Stimulated activated CD4-positive, alpha-beta T cell treated with anti-CD3 and anti-CD28 coated beads, Interleukin-4, amount 100 ng/mL, for 24 hours (primary cell): ENCODE results near the gene FAM43A.
A peak's percentile ranks its signal among the peaks of the same experiment; 100 is the strongest.

ENCODE experiments used
- DNase-seq: peaks from one replicate; pipeline ENCODE4 v3.0.0-alpha.2; 2020

The FAM43A gene

DNA sequence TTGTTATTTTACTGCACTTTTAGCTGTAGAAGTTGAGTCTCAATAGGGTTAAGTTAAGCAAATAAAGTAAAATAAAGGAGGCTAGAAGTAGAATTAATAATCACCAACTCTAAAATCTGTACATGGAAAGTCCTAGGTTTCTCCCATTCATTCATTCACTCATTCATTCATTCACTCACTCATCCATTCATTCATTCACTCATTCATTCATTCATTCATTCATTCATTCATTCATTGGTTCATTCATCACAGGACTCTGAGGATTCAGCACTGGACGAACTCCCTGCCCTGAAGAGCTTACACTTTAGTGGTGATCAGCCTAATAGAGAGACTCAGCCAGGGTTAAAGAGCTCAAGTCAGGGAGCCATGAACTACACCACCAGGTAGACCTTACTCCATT is 9.2 kb upstream of the FAM43A start:
- DNase-seq: no peak

DNA sequence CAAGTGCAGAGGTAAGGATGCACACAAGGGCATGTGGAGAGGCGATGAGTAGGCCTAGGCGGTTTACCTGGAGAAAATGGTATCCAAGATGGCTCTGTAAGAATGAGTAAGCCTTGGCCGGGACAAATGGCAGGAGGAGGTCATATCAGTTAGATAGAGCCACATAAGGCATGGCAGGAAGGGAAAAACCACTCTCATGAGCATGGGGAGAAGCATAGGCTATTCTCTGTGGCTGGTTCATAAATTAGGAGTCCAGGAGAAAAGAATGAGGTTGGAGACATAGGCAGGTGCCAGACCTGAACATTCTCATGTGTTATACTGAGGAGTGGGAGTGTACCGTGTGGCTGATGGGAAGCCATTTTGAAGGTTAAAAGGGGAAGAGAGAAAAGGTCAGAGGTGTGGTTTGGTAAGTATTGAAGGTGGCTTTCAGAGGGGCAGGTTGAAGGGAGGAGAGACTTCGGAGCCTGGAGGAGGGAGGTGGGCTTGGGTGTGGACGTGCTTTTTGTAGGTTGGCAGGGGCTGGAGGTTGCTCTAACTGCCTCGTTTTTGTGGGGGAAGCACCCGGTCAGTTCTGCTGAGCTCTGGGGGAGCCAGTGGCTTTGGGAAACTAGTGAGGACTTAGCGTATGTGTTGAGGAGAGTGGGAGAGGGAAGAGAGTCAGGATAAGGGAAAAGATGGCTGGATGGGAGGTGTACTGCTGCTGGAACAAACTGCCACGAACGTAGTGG is 4.6 kb upstream of the FAM43A start:
- no peak for DNase-seq

DNA sequence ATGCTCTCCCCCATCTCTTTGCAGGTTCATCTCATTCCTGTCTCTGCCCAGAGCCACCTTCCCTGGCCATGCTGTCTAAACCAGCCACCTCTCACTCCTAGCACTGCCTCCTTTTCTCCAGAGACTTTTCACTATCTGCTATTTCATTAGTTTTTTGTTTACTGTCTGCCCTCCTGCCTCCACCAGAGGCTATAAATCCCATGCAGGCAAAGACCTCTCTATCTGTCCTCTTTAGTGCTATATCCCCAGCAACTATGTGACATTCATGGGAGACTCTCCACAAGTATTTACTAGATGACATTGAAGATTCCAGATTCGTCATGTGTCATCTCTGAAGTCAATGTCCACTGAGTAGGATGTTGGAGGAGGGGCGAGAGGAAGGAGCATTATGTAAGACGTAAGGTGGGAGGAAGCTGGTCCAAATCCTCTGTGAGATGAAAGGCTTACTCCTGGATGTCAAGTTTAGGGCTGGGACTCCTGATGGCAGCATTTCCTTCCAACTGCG is 3.4 kb upstream of the FAM43A start:
- DNase-seq: no peak

DNA sequence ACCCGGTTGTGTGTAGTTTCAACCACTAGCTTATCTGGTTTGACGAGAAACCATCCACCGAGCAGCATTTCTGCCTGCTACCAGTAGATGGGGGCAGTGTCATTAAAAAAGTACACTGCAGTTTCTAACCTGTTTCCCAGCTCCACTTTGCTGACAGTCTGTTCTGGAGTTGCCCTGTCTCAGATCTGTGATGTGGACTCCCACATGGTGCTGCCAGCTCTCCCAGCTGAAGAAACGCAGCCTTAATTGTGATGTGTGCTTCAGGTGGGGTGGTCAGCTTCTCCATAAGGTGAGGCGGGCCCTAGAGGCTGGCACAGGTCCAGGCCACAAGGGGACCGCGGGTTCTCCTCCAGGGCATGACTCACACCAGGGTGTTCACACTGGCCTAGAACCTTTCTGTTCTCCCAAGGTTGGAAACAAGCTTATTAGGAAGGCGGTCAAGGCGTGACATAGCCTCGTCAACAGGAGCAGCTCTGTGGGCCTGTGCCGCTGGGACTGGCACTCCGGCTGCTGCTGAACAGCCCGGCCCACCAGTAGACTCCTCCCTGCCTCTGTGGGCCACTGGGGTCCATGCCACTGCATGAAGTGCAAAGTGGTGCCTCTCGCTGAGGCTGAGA is 2.9 kb upstream of the FAM43A start:
- peak; percentile 75 for DNase-seq

DNA sequence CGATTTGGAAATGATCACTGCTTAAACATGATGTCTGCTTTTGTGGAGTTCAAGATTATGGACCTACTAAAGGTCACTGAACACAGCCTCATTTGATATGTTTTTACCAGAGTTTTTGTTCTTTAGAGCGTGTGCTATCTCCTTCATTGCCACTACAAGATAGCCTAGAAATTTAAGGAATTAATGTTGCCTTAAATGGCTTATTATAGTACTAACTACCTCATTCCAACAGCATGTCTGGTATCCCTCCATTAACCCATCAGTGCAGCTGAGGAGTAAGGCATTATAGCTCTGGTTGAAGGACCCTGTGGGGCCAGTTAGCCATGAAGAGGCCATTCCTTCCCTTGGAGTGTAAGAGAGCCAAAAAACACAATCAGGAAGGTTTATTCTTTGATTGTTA is 2.3 kb upstream of the FAM43A start:
- DNase-seq: no peak

DNA sequence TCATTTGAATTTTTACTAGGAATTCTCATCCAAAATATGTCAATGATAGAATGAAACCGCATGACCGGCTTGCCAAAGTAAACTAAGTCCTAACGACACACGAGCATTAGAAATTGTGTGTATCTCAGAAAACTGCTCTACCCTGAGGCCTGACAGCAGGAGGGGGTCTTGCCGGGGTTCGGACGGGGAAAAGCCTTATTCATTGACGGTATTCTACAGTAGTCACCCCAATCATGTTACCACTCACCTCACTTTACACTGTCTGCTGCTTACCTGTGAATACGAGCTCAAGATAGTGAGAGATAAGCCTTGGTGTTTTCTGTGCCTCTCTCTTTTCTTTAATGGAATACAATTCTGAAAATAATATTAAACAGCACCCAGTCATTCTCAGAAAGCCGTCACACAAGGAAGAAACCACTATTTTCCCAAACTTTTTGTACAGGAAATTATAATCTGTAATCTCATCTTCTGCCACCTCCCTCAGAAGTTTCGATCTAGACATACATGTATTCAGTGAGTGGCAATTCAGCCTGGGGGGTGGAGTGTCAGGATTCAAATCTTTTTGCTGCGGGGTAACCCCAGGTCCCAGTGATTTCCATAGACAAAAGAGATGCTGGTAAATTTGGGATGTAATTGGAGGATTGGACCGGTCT is 492 bp upstream of the FAM43A start:
- peak; percentile 74 for DNase-seq

DNA sequence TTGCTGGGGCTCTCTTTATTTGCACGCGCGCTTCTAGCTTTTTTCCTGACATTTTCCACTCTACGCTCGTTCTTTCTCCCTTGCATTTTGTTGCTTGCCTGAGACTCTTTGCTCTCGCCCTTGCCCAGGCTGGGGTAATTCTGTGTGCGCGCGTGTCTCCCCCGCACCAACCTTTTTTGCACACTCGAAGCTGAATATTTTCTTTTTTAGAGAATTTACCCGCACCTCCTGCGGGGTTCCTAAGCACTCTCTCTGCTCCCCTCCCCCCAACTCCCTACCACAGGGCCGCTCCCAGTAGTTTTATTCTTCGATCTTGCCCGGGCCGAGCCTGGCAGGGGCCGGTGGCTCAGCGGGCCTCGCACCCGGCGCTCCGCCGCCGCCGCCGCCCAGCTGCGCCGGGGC is 732 bp downstream of the FAM43A start:
- no peak for DNase-seq

DNA sequence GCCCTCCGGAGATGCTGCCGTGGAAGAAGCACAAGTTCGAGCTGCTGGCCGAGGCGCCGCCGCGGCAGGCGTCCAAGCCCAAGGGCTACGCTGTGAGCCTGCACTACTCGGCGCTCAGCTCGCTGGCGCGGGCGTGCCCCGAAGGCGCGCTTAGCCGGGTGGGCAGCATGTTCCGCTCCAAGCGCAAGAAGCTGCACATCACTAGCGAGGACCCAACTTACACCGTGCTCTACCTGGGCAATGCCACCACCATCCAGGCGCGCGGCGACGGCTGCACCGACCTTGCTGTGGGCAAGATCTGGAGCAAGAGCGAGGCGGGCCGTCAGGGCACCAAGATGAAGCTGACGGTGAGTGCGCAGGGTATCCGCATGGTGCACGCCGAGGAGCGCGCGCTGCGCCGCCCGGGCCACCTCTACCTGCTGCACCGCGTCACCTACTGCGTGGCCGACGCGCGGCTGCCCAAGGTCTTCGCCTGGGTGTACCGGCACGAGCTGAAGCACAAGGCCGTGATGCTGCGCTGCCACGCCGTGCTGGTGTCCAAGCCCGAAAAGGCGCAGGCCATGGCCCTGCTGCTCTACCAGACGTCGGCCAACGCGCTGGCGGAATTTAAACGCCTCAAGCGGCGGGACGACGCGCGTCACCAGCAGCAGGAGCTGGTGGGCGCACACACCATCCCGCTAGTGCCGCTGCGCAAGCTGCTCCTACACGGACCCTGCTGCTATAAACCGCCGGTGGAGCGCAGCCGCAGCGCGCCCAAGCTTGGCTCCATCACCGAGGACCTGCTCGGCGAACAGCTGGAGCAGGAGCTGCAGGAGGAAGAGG is 1.3 kb downstream of the FAM43A start:
- DNase-seq: peak; percentile 25

DNA sequence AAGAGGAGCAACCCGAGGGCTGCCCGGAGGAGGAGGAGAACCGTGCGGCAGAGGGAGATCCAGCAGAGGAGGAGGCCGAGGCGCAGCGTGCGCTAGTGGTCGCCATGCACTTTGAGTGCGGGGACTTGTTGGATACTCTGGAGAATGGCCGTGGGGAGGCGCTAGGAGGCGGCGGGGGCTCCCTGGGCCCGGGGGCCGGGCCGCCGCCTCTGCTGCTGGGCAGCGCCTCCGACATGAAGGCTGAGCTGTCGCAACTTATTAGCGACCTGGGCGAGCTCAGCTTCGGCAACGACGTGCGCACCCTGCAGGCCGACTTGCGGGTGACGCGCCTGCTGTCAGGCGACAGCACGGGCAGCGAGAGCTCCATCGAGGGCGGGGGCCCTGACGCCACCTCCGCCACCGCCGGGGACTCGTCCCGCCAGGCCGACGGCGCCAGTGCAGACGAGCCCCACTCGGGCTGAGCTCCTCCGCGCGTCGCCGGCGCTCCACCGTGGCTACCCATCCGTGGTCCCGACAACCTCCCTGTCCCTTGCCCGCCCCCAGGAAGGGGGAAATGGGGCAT is 2.0 kb downstream of the FAM43A start:
- DNase-seq: peak; percentile 70

DNA sequence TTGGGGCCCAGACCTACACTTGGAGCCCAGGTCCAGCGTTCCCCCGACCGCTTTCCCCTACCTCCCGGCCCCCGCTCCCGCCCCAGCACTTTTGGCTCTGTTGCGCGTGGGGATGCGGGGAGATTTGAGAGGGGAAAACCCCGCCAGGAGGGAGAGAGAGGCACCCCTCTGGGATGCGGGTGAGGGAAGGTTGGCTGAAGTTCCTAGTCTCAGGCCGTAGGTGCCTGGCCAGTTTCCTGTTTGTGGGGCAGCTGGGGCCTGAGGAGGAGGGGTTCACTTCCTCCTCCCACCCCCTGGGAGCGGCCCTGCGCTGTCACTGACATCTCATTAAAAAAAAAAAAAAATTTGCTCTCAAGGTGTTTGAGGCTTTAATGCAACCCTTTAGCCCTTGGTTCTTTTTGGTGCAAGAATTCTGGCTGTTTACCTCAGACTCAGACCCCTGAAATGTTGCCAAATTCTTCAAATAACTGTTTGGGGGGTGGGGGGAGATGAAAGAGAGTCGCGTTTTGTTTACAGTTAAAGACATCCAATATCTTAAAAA is 2.6 kb downstream of the FAM43A start:
- peak; percentile 21 for DNase-seq

DNA sequence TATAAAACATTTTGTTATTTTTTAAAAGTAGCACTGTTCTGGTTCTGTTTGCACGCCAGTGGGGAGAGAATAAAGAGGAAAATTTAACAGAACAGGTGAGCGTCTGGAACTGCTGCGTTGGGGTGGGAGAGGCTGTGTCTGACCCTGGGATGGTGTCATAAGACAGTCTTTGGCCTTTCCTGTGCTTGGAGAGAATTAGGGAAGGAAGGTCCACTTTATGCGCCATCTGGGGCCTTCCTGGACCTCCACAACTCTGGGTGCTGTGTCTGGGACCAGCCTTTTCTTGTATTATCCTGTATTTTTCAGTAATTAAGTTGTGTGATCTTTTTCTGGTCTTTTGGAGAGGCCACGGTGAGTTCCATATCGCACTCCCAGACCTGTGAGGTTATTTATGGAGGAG is 3.3 kb downstream of the FAM43A start:
- no peak for DNase-seq

DNA sequence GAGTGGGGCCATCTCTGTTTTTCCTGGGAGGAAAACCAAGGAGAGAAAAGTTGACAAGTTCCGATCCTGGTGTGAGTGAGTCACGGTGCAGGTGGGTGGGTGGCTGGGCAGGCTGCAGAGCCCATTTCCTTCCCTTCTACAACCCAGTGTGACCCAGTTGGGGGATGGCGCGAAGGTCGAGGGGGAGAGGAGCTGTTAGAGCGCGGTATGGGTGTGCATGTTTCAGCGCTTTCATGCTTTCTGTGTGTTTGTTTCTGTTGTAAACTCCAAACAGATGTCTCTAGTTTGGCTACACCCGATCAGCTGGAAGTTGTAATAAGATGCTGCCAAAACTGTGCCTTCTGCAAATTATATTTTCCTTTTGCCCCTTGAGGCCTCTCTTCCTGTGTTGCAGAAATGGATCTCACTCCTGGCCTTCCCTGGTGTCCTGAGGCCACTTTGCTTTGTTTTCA is 3.8 kb downstream of the FAM43A start:
- DNase-seq: peak; percentile 11

DNA sequence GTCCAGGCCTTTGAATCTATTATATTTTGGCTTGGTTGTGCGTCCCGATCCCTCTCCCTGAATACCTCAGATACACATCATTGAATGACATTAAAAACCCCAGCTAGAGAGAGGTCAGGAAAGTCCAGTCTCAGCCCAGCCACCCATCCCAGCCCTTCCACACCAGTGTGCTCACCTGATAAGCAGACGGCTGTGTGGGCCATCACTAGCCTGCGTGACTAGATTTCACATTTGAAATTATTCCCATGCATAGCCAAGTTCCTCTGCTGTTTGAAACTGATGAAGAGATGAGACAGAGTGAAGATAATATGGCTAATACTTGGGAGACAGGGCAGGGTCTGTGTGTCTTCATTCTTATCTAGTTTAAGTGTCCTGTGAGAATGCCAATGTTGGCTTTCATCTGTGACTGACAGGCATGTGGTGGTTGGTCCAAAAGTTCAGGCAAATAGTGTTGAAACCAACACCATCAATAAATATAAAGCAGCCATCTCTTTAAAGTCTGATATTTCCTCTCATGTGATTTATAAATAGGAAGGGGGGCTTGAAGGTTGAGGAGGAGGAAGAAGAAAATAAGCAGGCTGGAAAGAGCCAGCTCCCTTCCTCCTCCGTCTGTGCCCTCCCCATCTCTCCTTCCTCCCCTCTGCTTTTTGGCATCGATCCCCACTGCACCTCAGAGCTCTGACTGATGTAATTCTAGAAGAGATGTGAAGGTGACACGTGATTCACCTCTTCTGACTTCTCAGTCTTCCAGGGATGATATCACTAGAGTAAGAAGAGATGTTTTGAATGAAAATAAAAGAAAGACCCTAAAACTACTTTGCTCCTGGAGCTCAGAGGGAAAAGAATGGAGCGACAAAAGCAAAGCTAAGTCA is 5.1 kb downstream of the FAM43A start:
- DNase-seq: no peak

DNA sequence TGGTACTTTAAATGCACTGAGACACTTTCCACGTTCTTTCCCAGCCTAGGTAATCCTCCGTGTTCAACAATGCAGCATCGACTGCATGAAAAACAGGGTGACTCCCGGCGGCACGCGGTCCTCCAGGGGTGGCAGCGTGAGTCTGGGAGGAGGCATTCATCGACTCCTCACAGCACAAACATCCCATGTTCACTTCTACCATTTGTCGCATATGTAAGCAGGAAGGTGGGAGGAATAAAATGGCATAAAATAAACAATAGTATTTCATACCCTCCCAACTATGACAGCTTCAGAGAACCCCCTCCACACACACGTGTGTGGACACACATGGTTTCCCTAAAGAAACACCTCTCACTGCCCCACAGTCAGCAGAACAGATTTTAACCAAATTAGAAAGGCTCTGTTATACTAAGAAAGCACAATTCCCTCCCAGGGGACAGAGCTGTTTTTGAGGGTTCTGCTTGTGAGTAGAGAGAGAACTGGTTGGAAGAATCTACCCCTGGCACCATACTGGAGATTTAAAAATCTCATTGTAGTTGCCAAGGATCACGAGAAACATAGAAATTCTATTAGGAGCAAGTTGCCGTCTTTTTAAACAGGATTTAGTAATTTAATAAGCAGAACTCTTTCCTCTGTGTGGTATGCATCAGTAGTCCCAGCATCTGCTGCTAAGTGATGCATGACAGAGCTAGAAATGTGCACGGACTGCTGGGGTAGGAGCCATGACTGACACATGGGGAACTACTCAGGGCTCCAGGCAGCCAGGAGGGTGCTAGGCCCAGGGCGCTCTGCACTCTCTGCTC is 6.0 kb downstream of the FAM43A start:
- DNase-seq: no peak

DNA sequence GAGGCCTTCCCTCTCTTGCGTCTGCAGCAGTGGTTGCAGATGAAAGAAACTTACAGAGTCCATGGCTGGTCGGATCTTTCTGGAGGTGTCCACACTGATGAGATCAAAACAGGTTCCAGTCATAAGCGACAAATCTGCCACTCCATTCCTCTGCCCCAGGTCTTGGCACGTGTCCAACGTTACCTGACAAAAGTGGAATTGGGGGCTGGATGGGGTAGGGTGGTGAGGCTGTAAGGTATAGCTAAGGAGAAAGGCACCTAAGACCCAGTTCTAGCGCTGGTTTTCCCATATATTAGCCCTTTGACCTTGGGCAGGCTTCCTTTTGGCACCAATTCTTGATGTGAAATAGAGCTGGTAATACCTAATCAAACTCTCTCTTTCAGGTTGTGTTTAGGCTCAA is 11.0 kb downstream of the FAM43A start:
- no peak for DNase-seq

DNA sequence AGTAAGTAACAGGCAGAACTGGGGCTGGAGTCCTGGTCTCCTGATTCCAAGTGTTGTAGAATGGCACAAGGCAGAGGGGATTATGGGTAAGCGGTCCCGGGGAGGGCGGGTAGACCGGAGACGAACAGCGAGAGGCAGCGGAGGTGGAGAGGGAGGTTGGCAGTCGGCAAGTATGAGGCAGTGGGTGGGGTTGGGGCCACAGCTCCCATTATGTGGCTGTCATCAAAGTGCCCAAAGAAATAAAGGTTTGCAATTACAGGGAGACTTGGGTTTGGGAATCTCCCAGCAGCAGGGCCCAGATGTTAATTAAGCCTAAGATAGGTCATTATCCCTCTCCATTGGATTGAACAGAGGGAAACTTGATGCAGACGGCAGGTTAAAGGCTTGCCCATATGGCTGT is 16.9 kb downstream of the FAM43A start:
- DNase-seq: no peak

DNA sequence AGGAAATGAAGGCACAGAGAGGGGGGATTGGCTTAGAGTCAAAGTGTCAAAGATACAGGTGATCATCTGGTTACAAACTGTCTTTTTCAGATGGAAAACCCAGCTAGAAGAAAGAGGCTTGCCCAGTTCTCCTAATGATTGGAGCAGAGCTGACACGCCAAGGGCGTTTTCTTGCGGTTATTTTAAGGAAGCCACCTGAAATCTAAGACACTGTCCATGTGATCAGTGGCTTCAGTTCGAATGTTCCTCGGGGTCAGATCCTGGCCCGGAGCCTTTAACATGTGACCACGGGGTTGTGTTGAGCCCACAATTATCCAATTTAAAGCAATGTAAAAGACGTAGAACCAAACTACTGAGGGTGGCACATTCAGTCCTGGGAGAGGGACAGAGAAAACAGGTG is 19.5 kb downstream of the FAM43A start:
- DNase-seq: no peak

DNA sequence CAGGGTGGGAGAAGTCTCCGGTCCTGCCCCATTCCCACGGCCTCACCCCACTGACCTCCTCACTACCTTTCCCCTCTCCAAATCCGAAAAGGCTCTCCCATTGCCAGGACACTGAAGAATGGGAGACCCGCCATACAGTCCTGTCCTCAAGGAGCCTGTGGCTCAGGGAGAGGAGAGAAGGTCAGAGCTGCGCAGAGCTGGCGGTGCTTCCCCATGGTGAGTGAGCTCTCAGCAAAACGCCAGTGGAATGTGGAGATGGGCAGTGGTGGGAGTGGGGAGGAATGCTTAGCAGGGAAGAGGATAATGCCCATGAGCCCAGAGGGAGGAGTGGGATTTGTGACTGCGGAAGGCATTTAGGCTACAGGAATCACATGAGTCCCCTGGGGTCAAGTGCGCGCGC is 20.1 kb downstream of the FAM43A start:
- no peak for DNase-seq

DNA sequence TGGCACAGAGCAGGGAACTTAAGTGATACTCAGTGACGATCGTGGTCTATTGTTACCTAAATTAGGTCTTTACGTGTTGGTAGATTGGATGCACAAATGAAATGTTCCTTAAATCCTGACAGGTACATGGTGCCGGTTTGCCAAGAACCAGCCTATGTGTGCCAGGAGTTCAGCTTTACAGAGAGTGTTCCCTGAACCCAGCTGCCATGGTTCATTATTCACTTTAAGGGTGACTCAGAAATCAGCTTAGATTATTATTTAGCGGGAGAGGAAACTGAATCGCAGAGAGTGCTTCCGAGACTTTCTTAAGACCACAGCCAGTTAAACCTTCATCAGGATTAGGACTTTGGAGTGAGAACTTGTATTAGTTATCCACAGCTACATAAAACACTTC is 21.5 kb downstream of the FAM43A start:
- DNase-seq: no peak

DNA sequence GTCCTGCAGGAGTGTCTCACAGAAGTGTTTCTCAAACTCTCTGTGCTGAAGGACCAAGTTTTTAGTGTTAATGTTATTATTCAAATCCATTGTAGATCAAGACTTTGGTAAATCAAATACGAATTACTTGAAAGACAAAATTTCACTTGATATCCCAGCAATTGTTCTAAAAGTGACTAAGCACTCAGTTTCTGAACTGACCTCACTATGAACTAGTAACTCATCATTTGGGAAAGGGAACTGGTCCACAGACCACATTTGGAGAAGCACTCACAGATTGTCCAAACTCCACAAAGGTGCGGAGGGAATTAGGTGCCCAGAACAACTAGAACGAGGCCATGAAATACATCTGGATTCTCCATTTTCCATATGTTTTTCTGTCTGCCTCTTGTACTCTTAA is 25.6 kb downstream of the FAM43A start:
- DNase-seq: no peak

DNA sequence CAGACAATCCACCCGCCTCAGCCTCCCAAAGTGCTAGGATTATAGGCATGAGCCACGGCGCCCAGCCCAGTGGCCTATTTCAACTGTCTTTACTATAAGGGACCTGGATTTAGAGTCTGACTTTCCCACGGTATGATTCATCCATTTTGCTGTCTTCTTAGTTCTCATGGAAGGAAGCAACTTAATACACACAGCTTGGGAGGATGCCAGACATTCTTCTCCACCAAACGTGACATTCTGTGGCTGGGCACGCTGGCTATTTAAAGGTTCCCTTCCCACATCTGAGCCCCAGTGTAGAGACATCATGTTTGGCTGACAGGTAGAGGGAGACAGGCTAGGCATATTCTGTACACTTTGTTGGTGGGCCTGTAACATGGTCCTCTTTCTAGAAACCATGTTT is 26.2 kb downstream of the FAM43A start:
- no peak for DNase-seq
